Mesodermal cell (in vitro differentiated cells): ENCODE measurements around the gene RPE.

ENCODE experiments used
- H3K27ac ChIP-seq: 2 replicates; pipeline ENCODE4 v1.7.0; 2013; ENCODE audit warnings: mild to moderate bottlenecking, low read depth, low read length, moderate library complexity; ENCODE audit not compliant: severe bottlenecking
- H3K36me3 ChIP-seq: 2 replicates; pipeline ENCODE4 v1.7.1; 2013; ENCODE audit warnings: mild to moderate bottlenecking, low read length, moderate library complexity; ENCODE audit not compliant: control insufficient read depth, insufficient read depth
- H3K4me1 ChIP-seq: one replicate; pipeline ENCODE4 v1.7.1; 2013; ENCODE audit warnings: mild to moderate bottlenecking, low read length; ENCODE audit not compliant: insufficient read depth, control insufficient read depth, poor library complexity, severe bottlenecking
- H3K4me3 ChIP-seq: 2 replicates; pipeline ENCODE4 v1.7.0; 2013; ENCODE audit warnings: low read length, control low read depth, mild to moderate bottlenecking; ENCODE audit not compliant: insufficient read depth, poor library complexity, severe bottlenecking; ENCODE audit errors: extremely low read depth
- H3K9me3 ChIP-seq: 2 replicates; pipeline ENCODE4 v1.7.1; 2013; ENCODE audit warnings: mild to moderate bottlenecking, low read length, moderate library complexity; ENCODE audit not compliant: control insufficient read depth
- WGBS, 2 experiments: methylation state at CpG; one replicate each; pipeline ENCODE4 v1.1.5; 2013; ENCODE audit warnings: missing lambda C conversion rate in 2 of 2; ENCODE audit not compliant: insufficient coverage in 2 of 2; 5-methylcytosine and 5-hydroxymethylcytosine counted together

RPE gene

DNA sequence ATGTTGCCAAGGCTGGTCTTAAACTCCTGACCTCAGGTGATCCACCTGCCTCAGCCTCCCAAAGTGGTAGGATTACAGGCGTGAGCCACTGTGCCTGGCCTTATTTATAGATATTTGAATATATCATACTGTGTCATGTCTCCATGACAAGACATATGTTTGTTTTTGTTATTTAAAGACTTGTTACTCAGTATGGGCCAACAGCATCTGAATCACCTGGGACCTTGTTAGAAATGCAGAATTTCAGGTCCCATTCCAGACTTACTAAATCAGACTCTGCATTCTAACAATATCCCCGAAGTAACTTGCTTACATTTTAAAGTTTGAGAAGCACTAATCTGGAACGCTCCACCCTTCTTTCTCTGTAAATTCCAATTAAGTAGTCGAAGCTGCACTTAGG is 33.2 kb downstream of the RPE start:
- Histone ChIP-seq H3K27ac (no peak overlapping the region), H3K4me3 (no peak overlapping the region), H3K9me3 (no peaks in the 10 kb centered on the region), H3K36me3 (no peaks in the 10 kb centered on the region), H3K4me1 (no peaks in the 10 kb centered on the region)
- WGBS, 2 experiments: 81 to 83% methylated on average over 3 of the region's 4 CpGs

DNA sequence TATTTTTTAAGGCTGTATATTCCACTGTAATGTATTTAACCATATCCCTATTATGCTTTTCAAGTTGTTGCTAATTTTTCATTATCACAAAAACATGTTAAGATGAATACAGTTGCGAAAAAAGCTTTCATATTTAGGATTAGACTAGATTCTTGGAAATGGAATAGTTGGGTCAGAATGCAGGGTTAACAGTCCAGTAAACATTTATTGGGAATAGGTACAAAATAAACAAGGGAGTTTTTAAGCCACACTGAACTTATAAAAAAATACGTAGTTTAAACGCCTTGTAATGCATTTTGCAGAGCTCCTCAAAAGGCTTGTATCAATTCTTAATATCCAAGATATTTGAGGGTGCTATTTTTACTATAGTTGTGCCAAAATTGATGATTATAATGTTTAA is 35.6 kb downstream of the RPE start:
- H3K9me3 ChIP-seq: no peaks in the 10 kb centered on the region
- H3K36me3 ChIP-seq: no peaks in the 10 kb centered on the region
- no peak overlapping the region for H3K27ac ChIP-seq
- WGBS, 2 experiments: 100% methylated on average over 1 of the region's 3 CpGs; no CpG with 5 or more reads in 1 of the 2 experiments
- no peak overlapping the region for H3K4me3 ChIP-seq
- no peaks in the 10 kb centered on the region for H3K4me1 ChIP-seq

DNA sequence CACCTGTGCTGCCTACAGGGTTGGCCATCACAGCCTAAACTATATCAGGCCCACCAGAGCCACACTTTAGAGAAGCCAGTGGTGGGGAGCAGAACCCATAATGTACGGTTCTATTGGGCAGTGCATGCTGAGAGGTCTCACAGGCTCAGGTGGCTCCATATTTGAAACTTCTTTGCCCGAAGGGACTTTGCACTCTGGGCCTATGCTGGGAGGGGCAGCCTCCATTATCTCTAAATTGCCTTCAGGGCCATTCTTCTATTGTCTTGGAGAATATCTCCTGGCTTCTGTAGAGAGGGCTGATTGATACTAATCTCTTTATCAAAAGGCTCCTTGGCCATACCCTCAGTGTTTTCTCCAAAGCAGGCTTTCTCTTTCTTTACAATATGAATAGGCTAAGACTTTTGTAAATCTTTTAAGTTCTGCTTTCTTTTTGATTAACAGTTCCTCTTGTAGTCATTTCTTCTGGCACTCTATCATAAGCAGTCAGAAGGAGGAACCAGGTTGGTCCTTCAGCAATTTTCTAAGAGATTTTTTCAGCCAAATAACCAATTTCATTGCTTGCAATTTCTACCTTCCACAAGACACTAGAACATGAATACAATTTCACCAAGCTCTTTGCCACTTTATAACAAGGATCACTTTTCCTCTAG is 44.5 kb downstream of the RPE start:
- H3K36me3 ChIP-seq: no peaks in the 10 kb centered on the region
- no peak overlapping the region for H3K4me3 ChIP-seq
- no peaks in the 10 kb centered on the region for H3K4me1 ChIP-seq
- H3K9me3 ChIP-seq: no peaks in the 10 kb centered on the region
- 57 to 88% methylated on average over 1 to 2 of the region's 2 CpGs for WGBS, 2 experiments
- H3K27ac ChIP-seq: no peak overlapping the region

DNA sequence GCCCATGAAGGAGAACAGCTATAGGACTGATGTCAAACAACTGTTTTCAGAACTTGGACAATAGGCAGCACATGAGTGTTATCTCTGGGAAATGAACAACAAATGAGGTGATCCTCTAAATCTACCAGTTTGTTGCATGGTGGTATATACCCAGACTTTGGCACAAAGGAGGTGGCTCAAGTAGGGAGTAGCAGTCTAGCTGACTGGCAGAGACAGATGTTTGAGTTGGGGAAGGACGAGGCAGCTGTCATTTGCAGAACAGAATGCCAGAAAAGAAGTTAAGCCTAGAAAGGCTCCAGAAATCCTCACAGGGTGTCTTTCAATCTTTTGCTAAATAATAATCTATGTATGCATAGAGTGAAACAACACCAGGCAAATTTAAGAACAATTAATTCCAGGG is 47.4 kb downstream of the RPE start:
- Histone ChIP-seq H3K4me1 (no peaks in the 10 kb centered on the region), H3K27ac (no peak overlapping the region), H3K4me3 (no peak overlapping the region), H3K9me3 (no peaks in the 10 kb centered on the region), H3K36me3 (no peaks in the 10 kb centered on the region)
- no CpG with 5 or more reads among the region's 1 CpG for WGBS, 2 experiments

DNA sequence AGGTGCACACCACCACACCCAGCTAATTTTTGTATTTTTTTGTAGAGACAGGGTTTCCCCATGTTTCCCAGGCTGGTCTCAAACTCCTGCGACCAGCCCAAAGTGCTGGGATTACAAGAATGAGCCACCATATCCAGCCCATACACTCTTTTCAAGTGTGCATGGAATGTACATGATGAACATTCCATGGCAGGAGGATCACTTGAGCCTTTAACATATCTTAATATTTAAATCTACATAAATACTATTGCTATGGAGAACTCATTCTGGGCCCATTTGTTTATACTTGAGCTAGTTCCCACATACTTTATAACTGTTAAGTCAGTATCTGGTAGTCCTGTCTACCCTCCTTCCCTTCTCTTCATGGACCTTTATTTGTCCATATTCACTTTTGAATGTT is 48.4 kb downstream of the RPE start:
- no CpG with 5 or more reads among the region's 1 CpG for WGBS, 2 experiments
- no peak overlapping the region for H3K4me3 ChIP-seq
- H3K27ac ChIP-seq: no peak overlapping the region
- peaks cover 3% of the 10 kb centered on the region for H3K9me3 ChIP-seq
- no peaks in the 10 kb centered on the region for H3K4me1 ChIP-seq
- H3K36me3 ChIP-seq: no peaks in the 10 kb centered on the region

DNA sequence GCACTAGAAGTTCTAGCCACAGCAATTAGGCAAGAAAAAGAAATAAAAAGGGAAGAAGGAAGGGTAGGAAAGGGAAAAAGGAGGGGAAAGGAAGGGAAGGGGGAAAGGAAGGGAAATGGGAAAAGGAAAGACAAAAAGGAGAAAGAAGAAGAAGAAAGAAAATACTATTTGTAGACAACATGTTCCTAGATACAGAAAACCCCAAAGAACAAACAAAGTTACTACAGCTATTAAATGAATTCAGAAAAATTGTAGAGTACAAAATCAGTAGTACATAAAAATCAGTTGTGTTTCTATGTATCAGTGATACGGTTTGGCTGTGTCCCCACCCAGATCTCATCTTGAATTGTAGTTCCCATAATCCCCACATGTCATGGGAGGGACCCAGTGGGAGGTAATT is 52.3 kb downstream of the RPE start:
- peaks cover 5% of the 10 kb centered on the region for H3K9me3 ChIP-seq
- no peaks in the 10 kb centered on the region for H3K4me1 ChIP-seq
- WGBS, 2 experiments: 100% methylated on average over 1 of the region's 1 CpG; no CpG with 5 or more reads in 1 of the 2 experiments
- no peak overlapping the region for H3K4me3 ChIP-seq
- H3K27ac ChIP-seq: no peak overlapping the region
- no peaks in the 10 kb centered on the region for H3K36me3 ChIP-seq

DNA sequence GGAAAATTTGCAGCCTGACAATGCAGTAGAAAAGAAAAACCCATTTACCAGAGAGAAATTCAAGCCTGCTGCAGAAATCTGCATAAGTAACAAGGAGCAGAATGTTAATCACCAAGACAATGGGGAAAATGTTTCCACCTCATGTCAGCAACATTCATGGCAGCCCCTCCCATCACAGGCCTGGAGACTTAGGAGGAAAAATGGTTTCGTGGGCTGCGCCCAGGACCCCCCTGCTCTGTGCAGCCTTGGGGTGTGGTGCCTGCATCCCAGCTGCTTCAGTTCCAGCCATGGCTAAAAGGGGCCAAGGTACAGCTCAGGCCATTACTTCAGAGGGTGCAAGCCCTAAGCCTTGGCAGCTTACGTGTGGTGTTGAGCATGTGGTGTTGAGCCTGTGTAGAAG is 53.4 kb downstream of the RPE start:
- Histone ChIP-seq H3K4me3 (no peak overlapping the region), H3K36me3 (no peaks in the 10 kb centered on the region), H3K27ac (no peak overlapping the region), H3K4me1 (no peaks in the 10 kb centered on the region), H3K9me3 (peaks cover 5% of the 10 kb centered on the region)
- 89 to 100% methylated on average over 1 to 3 of the region's 3 CpGs for WGBS, 2 experiments

DNA sequence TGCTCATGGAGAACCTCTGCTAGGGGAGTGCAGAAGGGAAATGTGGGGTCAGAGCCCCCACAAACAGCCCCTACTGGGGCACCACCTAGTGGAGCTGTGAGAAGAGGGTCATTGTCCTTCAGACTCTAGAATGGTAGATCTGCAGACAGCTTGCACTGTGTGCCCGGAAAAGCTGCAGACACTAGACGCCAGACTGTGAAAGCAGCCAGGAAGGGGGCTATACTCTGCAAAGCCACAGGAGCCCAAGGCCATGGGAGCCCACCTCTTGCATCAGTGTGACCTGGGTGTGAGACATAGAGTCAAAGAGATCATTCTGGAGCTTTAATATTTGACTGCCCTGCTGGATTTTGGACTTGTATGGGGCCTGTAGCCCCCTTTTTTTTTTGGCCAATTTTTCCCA is 60.9 kb downstream of the RPE start:
- H3K4me3 ChIP-seq: no peak overlapping the region
- no peaks in the 10 kb centered on the region for H3K36me3 ChIP-seq
- 94 to 95% methylated on average over 2 of the region's 2 CpGs for WGBS, 2 experiments
- H3K4me1 ChIP-seq: no peaks in the 10 kb centered on the region
- H3K9me3 ChIP-seq: no peaks in the 10 kb centered on the region
- no peak overlapping the region for H3K27ac ChIP-seq
